ENCODE measurements around the gene DOK7.

Gene DOK7

GRCh38 chr4:3429651-3430050 is 33.5 kb upstream of the DOK7 start:
- no peak for DNase-seq

GRCh38 chr4:3430524-3430923 is 32.6 kb upstream of the DOK7 start:
- no peak for DNase-seq

- DNase-seq = no peak
Measured at GRCh38 chr4:3431446-3431993, 31.6 kb upstream of the DOK7 start.

- no peak for DNase-seq
Measured at GRCh38 chr4:3432381-3432790, 30.7 kb upstream of the DOK7 start.

- no peak for DNase-seq
Measured at GRCh38 chr4:3433138-3433869, 29.8 kb upstream of the DOK7 start.

- DNase-seq = no peak
Measured at GRCh38 chr4:3434881-3435685, 28.0 kb upstream of the DOK7 start.

- no peak for DNase-seq
Measured at GRCh38 chr4:3435686-3435956, 27.5 kb upstream of the DOK7 start.

- DNase-seq = no peak
Measured at GRCh38 chr4:3436048-3436797, 26.9 kb upstream of the DOK7 start.

- no peak for DNase-seq
Measured at GRCh38 chr4:3436798-3437581, 26.1 kb upstream of the DOK7 start.

- no peak for DNase-seq
Measured at GRCh38 chr4:3437582-3437936, 25.5 kb upstream of the DOK7 start.

- no peak for DNase-seq
Measured at GRCh38 chr4:3437998-3438846, 24.9 kb upstream of the DOK7 start.

GRCh38 chr4:3438847-3439180 is 24.3 kb upstream of the DOK7 start:
- DNase-seq = no peak

GRCh38 chr4:3439391-3439790 is 23.7 kb upstream of the DOK7 start:
- DNase-seq = no peak

- DNase-seq = no peak
Measured at GRCh38 chr4:3440011-3440410, 23.1 kb upstream of the DOK7 start.

- no peak for DNase-seq
Measured at GRCh38 chr4:3440979-3441500, 22.1 kb upstream of the DOK7 start.

- DNase-seq = no peak
Measured at GRCh38 chr4:3441501-3442459, 21.3 kb upstream of the DOK7 start, which contains the start of gene HGFAC. HGFAC (plus strand) TSS chr4:3441968; CDS start chr4:3442002, 34 bp downstream.

- no peak for DNase-seq
Measured at GRCh38 chr4:3442460-3442958, 20.6 kb upstream of the DOK7 start.

GRCh38 chr4:3442959-3443749 is 20.0 kb upstream of the DOK7 start:
- no peak for DNase-seq

- no peak for DNase-seq
Measured at GRCh38 chr4:3443750-3444309, 19.3 kb upstream of the DOK7 start.

All from islet precursor cell (in vitro differentiated cells).